Aorta (tissue), 5 donors: ENCODE results near the gene TTC31. TPM values are rescaled to one million over a fixed set of nuclear protein-coding genes. Genes with fewer than 3 reads are reported as not detected.

ENCODE experiments used
- ATAC-seq: fragments of 200-7000 bp; cut with Tn5 transposase; one replicate; pipeline ENCODE4 v1.9.1; 2022; ENCODE audit warnings: moderate library complexity; ENCODE audit not compliant: low FRiP score
- DNase-seq, 2 donors: peaks; one replicate each; pipeline ENCODE4 v3.0.0-alpha.2; 2020
- H3K27ac ChIP-seq, 2 donors: one replicate each; pipeline ENCODE4 v1.5.1; 2013; ENCODE audit warnings: low read length in 2 of 2, mild to moderate bottlenecking in 2 of 2, moderate library complexity in 2 of 2, control low read depth in 1 of 2, inconsistent platforms in 1 of 2, low read depth in 1 of 2
- H3K27me3 ChIP-seq, 2 donors: one replicate each; pipeline ENCODE4 v1.6.1; 2013; ENCODE audit warnings: control low read depth in 1 of 2, low read length in 1 of 2, mild to moderate bottlenecking in 1 of 2, moderate library complexity in 1 of 2; ENCODE audit not compliant: insufficient read depth in 2 of 2, control insufficient read depth in 1 of 2
- H3K36me3 ChIP-seq, 2 donors: one replicate each; pipeline ENCODE4 v1.6.1; 2013; ENCODE audit warnings: control low read depth in 1 of 2, low read length in 1 of 2, mild to moderate bottlenecking in 1 of 2; ENCODE audit not compliant: insufficient read depth in 2 of 2, control insufficient read depth in 1 of 2
- H3K4me1 ChIP-seq, 2 donors: one replicate each; pipeline ENCODE4 v1.6.1; 2013; ENCODE audit warnings: low read length in 2 of 2, control low read depth in 1 of 2, mild to moderate bottlenecking in 1 of 2, moderate library complexity in 1 of 2; ENCODE audit not compliant: insufficient read depth in 2 of 2, control insufficient read depth in 1 of 2
- H3K4me3 ChIP-seq, 2 donors: one replicate each; pipeline ENCODE4 v1.5.1; 2013; ENCODE audit warnings: low read length in 2 of 2, control low read depth in 1 of 2, mild to moderate bottlenecking in 1 of 2
- H3K9me3 ChIP-seq: one replicate; pipeline ENCODE4 v1.6.1; 2013; ENCODE audit warnings: mild to moderate bottlenecking, low read length; ENCODE audit not compliant: control insufficient read depth
- WGBS, 2 donors: extraction: QIAGEN DNeasy Blood & Tissue Kit; methylation state at CpG; one replicate each; pipeline ENCODE4 v1.1.7; 2013; 5-methylcytosine and 5-hydroxymethylcytosine counted together
- intact Hi-C, 2 donors: fragments of 100-400 bp; cut with DNase I; formaldehyde crosslinking; loops; one replicate each; pipeline versions ENCODE4 v1.14.2 to v1.15.0; 2022
- polyA plus RNA-seq, 2 donors: library from polyadenylated mRNA; stranded (reverse); fragments of 200-250 nt; gene quantifications; one replicate each; pipeline ENCODE4 v1.2.3, GENCODE V29; 2013
- total RNA-seq, 2 donors: library from RNA; stranded (reverse); fragmentation: NEBNext Ultra II Directional; extraction: Animal tissue kit (Norgen Biotek cat#: 25700); gene quantifications; one replicate each; pipeline ENCODE4 v1.2.1, GENCODE V29; 2021
- donor health status: healthy with polysubstance abuse.
- donor health status: Bipolar disorder and iron deficiency.
- donor health status: DM: no; HTN: no; CAD: no.
- donor health status: DM: no; HTN: no; CAD: no.
- donor health status: DM: yes; HTN: yes; CAD: no.

TTC31 gene
- total and polyA plus RNA-seq, 4 donors: 4.0 to 29.5 (median 18.8) TPM

DNA sequence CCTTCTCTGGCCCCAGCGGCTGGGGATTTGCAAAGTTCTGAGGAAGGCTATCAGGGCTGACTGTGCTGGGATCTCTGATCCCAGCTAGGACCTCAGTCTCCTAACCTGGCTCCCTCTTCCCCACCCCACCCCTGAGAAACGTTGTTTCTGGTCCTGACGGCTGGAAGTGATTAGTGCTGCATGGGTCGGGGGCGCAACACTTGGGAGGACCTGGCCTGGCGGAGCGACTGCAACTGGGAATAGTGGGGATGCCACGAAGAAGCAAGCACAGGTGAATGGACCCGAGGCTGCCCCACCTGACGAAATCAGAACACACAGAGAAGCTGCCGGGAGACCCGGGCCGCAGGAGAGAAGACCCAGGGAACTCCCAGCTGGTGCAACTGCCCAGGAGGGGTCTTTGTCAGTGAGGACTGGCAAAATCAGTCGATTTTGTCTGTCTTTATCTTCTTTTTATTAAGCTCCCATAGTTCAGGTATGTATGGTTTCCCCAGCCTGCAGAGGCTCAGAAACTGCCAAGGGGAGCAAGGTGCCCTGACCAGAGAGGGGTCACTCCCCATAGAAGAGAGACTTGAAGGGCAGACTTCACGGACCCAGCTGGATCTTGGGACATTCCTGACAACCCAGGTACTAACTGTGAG lies 17.2 kb downstream of the TTC31 start:
- no peaks in the 10 kb centered on the region for H3K27me3 ChIP-seq
- no peak for DNase-seq
- 53 to 55% methylated on average over 15 of the region's 15 CpGs for WGBS, 2 donors
- H3K4me3 ChIP-seq: no peak overlapping the region
- ATAC-seq: no peak
- no peaks in the 10 kb centered on the region for H3K9me3 ChIP-seq
- H3K4me1 ChIP-seq: no peaks in the 10 kb centered on the region
- H3K36me3 ChIP-seq: no peaks in the 10 kb centered on the region
- intact Hi-C loops: no loop called here
- H3K27ac ChIP-seq: no peak overlapping the region

DNA sequence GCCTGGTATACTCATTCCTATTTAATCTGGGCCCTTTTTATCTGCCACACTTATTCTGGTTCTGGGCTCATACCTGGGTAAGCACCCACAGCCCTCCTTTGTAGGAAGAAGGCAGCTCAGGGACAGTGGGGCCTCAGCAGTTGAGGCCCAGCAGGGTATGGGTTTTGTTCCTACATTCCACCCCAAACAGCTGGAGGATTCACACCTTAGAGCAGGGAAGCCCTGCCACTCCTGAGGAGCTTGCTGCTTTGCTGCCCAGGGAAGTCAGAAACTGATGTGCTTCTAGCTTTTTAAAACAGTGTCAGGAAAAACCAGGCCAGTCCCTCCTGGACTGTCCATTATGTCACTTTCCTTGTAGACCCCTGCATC lies 17.7 kb downstream of the TTC31 start:
- H3K27ac ChIP-seq: no peak overlapping the region
- H3K9me3 ChIP-seq: no peaks in the 10 kb centered on the region
- intact Hi-C loops: no loop called here
- DNase-seq: no peak
- no peaks in the 10 kb centered on the region for H3K27me3 ChIP-seq
- no peaks in the 10 kb centered on the region for H3K4me1 ChIP-seq
- ATAC-seq: no peak
- H3K36me3 ChIP-seq: no peaks in the 10 kb centered on the region
- no peak overlapping the region for H3K4me3 ChIP-seq

DNA sequence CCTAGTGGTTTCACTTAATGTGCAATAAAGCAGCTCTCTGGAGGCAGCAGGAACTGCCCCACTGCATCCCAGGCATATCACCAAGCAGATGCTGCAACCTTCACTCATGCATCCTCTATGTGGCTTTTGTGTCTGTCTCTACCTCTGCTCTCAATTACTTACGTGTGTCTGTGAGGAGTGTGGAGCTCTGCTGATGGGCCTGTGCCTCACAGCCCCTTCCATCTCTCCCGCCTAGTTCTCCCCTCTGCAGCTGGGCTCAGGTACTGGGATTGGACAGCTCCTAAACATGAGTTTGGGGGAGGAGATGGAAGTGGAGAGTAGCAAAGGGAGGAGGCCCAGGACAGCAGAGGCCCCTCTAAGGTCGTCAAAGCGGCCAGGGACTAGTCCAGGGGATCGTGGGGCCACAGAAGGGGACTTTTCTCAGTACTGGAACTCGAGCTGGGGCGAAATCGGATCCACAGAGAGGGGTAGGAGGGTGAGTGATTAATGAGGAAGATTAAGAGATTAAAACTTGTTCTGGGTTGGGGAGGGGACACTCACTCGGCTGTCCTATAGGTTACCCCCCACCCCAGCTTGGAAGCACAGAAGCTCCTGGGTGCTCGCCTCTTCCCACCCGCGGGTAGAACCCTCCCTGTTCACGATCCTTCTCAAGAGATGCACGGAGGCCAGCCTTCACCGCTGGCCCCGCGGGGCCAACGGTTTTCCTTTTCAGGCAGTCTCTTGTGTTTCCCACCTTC lies 18.6 kb downstream of the TTC31 start:
- peaks cover 0 to 1% of the 10 kb centered on the region in 2 donors for H3K36me3 ChIP-seq
- ATAC-seq: no peak
- intact Hi-C loops: no loop called here
- H3K27ac ChIP-seq: no peak overlapping the region
- no peaks in the 10 kb centered on the region for H3K4me1 ChIP-seq
- no peak overlapping the region for H3K4me3 ChIP-seq
- WGBS, 2 donors: 87 to 88% methylated on average over 18 of the region's 18 CpGs
- no peaks in the 10 kb centered on the region for H3K9me3 ChIP-seq
- no peak for DNase-seq
- H3K27me3 ChIP-seq: no peaks in the 10 kb centered on the region

- 43 to 47% methylated on average over 32 of the region's 32 CpGs for WGBS, 2 donors
- no peak for ATAC-seq
- intact Hi-C loops: no loop called here
Measured at GRCh38 chr2:74502147-74502719, 19.4 kb downstream of the TTC31 start.

GRCh38 chr2:74502720-74503505 lies 20.0 kb downstream of the TTC31 start:
- no peaks in the 10 kb centered on the region for H3K27me3 ChIP-seq
- DNase-seq (peak; percentile 91 to 93), ATAC-seq (peak; percentile 67)
- H3K4me1 ChIP-seq: no peaks in the 10 kb centered on the region
- 5 to 6% methylated on average over 63 to 67 of the region's 67 CpGs for WGBS, 2 donors
- H3K27ac ChIP-seq: no peak overlapping the region
- peaks cover 0 to 1% of the 10 kb centered on the region in 2 donors for H3K36me3 ChIP-seq
- H3K9me3 ChIP-seq: no peaks in the 10 kb centered on the region
- intact Hi-C loops: no loop called here
- H3K4me3 ChIP-seq: peak overlapping the region in 1 of 2 donors; percentile 27

More at GRCh38 chr2:74502147-74502719, 19.4 kb downstream of the TTC31 start:
- H3K9me3 ChIP-seq: no peaks in the 10 kb centered on the region
- no peak overlapping the region for H3K4me3 ChIP-seq
- no peaks in the 10 kb centered on the region for H3K27me3 ChIP-seq
- DNase-seq: no peak
- H3K4me1 ChIP-seq: no peaks in the 10 kb centered on the region
- H3K27ac ChIP-seq: no peak overlapping the region
- peaks cover 0 to 1% of the 10 kb centered on the region in 2 donors for H3K36me3 ChIP-seq

GRCh38 chr2:74503506-74504475 lies 20.9 kb downstream of the TTC31 start:
- no peaks in the 10 kb centered on the region for H3K9me3 ChIP-seq
- H3K4me3 ChIP-seq: no peak overlapping the region
- 72% methylated on average over 45 of the region's 45 CpGs for WGBS, 2 donors
- H3K27ac ChIP-seq: no peak overlapping the region
- no peaks in the 10 kb centered on the region for H3K27me3 ChIP-seq
- ATAC-seq (no peak), DNase-seq (no peak)
- H3K4me1 ChIP-seq: no peaks in the 10 kb centered on the region
- peaks cover 0 to 1% of the 10 kb centered on the region in 2 donors for H3K36me3 ChIP-seq
- intact Hi-C loops: no loop called here

- intact Hi-C loops: no loop called here
- Histone ChIP-seq H3K27ac (no peak overlapping the region), H3K36me3 (peaks cover 0 to 1% of the 10 kb centered on the region in 2 donors), H3K9me3 (no peaks in the 10 kb centered on the region), H3K4me3 (no peak overlapping the region), H3K27me3 (no peaks in the 10 kb centered on the region), H3K4me1 (no peaks in the 10 kb centered on the region)
- ATAC-seq (no peak), DNase-seq (no peak)
- 93 to 96% methylated on average over 3 of the region's 3 CpGs for WGBS, 2 donors
Measured at GRCh38 chr2:74504591-74504990, 21.7 kb downstream of the TTC31 start.
